NCI-H146 treated with DMSO at 0.1 percent for 48 hours (cell line): ENCODE results near the gene OR12D3.
"Not testable (repeated sequence)": the region's sequence is repeated elsewhere in the genome, so short reads cannot be mapped to it uniquely, and the experiment has no call there.

Experiments used
- DNase-seq: peaks from one replicate; lab custom pipeline; 2025; ENCODE audit not compliant: unreplicated experiment; lab: John Stamatoyannopoulos, UW

The OR12D3 gene

GRCh38 chr6:29375191-29375590 lies at the start of gene OR12D3:
Gene OR12D3 (minus strand): TSS chr6:29375291. CDS start chr6:29375287, 4 bp downstream.
- no peak for DNase-seq

GRCh38 chr6:29424575-29424974 lies 49.5 kb upstream of the OR12D3 start:
- no peak for DNase-seq

- DNase-seq, result no peak
Measured at GRCh38 chr6:29424168-29424567, 49.1 kb upstream of the OR12D3 start.

- no peak for DNase-seq
Measured at GRCh38 chr6:29419516-29419915, 44.4 kb upstream of the OR12D3 start.

- no peak for DNase-seq
Measured at GRCh38 chr6:29414588-29414987, 39.5 kb upstream of the OR12D3 start, which contains the start of gene OR12D1. Gene OR12D1 (plus strand): TSS chr6:29414928.

GRCh38 chr6:29403801-29404200 lies 28.7 kb upstream of the OR12D3 start:
- no peak for DNase-seq

- no peak for DNase-seq
Measured at GRCh38 chr6:29399525-29399924, 24.4 kb upstream of the OR12D3 start.

- DNase-seq, result no peak
Measured at GRCh38 chr6:29395331-29395730, 20.2 kb upstream of the OR12D3 start, which contains the start of gene OR12D2. Gene OR12D2 (plus strand): TSS chr6:29395631. CDS start chr6:29396700, 1,069 bp downstream.

GRCh38 chr6:29388533-29388932 lies 13.4 kb upstream of the OR12D3 start:
- DNase-seq, result no peak

- DNase-seq, result no peak
Measured at GRCh38 chr6:29376003-29376402, 912 bp upstream of the OR12D3 start.

- no peak for DNase-seq
Measured at GRCh38 chr6:29368765-29369164, 6.3 kb downstream of the OR12D3 start, which contains the start of gene OR5V1. Gene OR5V1 (minus strand): TSS chr6:29368865. CDS start chr6:29356195, 12,670 bp downstream.

- DNase-seq, result no peak
Measured at GRCh38 chr6:29355603-29356002, 19.5 kb downstream of the OR12D3 start.

GRCh38 chr6:29354980-29355379 lies 20.1 kb downstream of the OR12D3 start:
- DNase-seq, result no peak

GRCh38 chr6:29349348-29349747 lies 25.7 kb downstream of the OR12D3 start:
- DNase-seq, result not testable (repeated sequence)

GRCh38 chr6:29345380-29345779 lies 29.7 kb downstream of the OR12D3 start:
- no peak for DNase-seq

GRCh38 chr6:29336269-29336668 lies 38.8 kb downstream of the OR12D3 start:
- DNase-seq, result no peak

GRCh38 chr6:29332676-29333075 lies 42.4 kb downstream of the OR12D3 start:
- no peak for DNase-seq

GRCh38 chr6:29325777-29326176 lies 49.3 kb downstream of the OR12D3 start:
- DNase-seq, result no peak
